Cerebellar nuclear complex (tissue), 1 donor: ENCODE data around the gene HAP1.
"Not testable (repeated sequence)": the region's sequence is repeated elsewhere in the genome, so short reads cannot be mapped to it uniquely, and the experiment has no call there.

Experiments used
- DNase-seq, 2 experiments: peaks; one replicate each; lab custom pipeline; 2025; lab: John Stamatoyannopoulos, UW

The HAP1 gene

DNA sequence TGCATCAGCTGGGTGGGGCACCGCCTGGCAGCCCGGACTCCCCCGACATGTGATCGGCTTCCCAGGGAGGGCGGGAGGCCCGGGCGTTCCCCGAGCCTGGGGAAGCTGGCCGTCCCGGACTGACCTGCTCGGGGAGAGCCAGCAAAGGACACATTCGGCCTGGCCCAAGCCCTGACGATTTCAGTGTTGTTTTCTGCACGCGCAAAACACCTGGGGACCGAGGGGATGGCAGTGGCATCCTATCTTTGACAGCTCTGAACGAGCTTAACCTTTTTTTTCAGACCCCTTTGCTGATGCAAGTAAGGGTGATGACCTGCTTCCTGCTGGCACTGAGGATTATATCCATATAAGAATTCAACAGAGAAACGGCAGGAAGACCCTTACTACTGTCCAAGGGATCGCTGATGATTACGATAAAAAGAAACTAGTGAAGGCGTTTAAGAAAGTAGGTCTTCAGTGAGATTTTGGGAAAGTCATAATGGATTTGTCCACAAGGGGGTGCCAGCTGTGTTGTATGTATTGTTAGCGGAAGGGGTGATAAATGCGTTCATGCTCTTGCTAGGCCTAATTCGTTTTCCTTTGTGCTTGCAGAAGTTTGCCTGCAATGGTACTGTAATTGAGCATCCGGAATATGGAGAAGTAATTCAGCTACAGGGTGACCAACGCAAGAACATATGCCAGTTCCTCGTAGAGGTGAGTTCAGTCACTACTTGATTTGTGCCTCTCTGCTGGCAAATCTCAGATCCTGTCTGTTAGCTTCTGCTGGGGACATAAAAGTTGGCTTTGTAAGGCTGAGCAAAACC is 44.7 kb downstream of the HAP1 start:
- no peak for DNase-seq

GRCh38 chr17:41688641-41689496 is 45.6 kb downstream of the HAP1 start, which contains the start of gene EIF1:
TSS of gene EIF1 (plus strand) at chr17:41688885. CDS start at chr17:41689039, 154 bp downstream.
- peak; percentile 97 to 99 for DNase-seq

GRCh38 chr17:41687828-41688640 is 46.4 kb downstream of the HAP1 start:
- peak in 1 of 2 experiments; percentile 53 for DNase-seq

DNA sequence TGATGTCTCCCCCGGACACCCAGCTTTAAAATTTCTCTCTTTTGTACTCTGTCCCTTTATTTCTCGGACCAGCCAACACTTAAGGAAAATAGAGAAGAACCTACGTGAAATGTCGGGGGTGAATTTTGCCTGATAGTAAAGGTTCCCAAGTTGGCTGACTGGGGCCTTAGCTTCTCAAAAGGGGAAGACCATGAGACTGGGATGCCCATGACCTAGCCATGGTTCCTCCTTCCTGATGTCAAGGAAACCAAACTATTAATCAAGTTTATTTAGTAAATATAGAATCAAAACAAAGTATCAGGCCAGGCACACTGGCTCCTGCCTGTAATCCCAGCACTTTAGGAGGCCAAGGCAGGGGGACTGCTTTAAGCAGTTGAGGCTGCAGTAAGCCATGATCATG is 48.2 kb downstream of the HAP1 start:
- DNase-seq, result no peak

DNA sequence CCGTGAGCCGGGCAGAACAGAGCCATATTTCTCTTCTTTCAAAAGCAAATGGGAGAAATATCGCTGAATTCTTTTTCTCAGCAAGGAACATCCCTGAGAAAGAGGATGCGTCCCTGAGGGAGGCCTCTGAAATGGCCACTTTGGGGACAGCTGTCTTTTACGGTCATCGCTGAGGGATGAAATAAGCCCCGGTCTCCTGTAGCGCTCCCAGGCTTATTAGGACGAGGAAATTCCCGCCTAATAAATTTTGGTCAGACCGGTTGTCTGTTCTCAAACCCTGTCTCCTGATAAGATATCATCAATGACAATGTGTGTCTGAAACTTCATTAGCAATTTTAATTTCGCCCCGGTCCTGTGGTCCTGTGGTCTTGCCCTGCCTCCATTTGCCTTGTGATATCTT is 48.7 kb downstream of the HAP1 start:
- not testable (repeated sequence) for DNase-seq

GRCh38 chr17:41684035-41684434 is 50.4 kb downstream of the HAP1 start:
- no peak for DNase-seq

- DNase-seq, result no peak
Measured at GRCh38 chr17:41683441-41684007, 50.9 kb downstream of the HAP1 start.

GRCh38 chr17:41682631-41683030 is 51.8 kb downstream of the HAP1 start:
- no peak for DNase-seq

- DNase-seq, result no peak
Measured at GRCh38 chr17:41681776-41682175, 52.7 kb downstream of the HAP1 start.

GRCh38 chr17:41680426-41681040 is 53.9 kb downstream of the HAP1 start:
- DNase-seq, result peak; percentile 42 to 49

DNA sequence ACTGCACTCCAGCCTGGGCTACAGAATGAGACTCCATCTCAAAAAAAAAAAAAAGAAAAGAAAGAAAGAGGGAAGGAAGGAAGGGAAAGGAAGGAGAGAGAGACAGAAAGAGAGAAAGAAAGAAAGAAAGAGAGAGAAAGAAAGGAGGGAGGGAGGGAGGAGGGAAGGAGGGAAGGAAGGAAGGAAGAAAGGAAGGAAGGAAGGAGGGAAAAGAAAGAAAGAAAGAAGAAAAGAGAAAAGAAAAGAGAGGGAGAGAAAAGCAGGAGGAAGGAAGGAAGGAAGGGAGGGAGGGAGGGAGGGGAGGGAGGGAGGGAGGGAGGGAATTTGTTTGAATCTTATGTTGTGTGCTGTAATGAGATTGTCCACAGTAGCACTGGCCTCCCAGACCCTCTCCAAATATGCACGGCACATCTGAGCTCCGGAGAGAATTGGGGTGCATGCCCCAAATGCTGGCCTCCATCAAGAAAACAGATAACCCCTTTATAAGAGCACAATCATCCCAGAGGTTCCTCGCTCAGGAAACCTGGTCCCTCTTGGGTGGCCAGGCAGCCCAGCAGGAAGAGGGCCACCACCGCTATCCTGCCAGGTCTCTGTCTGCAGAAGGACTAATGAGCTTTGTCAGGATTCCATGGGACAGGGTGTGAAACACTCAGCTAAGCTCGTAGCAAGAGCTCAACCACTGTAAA is 54.6 kb downstream of the HAP1 start:
- DNase-seq, result no peak

- DNase-seq, result no peak
Measured at GRCh38 chr17:41678907-41679739, 55.3 kb downstream of the HAP1 start.

DNA sequence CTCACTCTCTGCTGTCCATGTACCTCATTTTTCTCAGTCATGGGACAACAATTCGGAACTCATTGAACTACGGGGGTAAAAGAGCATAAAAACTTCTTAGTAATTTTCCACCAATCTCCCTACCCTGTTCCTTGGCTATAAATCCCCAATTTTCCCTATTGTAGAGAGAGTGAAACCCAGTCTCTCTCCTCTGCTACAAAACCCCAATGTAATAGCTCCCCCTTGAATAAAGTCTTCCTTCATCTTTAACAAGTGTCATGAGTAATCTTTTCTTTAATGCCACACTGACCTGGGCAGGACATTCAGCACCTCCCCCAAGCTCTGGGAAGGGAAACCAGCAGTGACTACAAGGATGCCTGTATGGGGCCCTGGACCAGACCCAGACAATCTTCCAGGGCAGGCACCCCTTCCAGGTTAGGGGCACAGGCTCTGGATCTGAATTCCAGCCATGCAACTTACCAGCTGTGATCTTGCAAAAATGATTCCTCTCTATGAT is 56.0 kb downstream of the HAP1 start:
- no peak for DNase-seq

DNA sequence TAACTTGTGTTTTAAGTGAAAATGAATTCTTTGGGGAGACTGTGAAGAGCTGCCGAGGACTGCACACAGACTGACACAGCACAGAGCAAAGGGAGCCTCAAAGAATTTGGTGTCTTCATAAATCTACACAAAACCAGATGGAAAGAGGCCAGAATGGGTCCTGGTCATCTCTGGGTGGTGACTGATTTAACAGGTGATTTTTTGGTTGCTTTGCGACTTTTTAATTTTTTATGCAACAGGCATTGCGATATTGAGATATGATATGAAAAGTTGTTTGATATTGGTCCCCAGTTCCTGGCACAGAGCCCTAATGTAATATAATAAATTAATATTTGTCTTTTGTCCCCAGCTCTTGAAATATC is 58.4 kb downstream of the HAP1 start:
- DNase-seq, result no peak

DNA sequence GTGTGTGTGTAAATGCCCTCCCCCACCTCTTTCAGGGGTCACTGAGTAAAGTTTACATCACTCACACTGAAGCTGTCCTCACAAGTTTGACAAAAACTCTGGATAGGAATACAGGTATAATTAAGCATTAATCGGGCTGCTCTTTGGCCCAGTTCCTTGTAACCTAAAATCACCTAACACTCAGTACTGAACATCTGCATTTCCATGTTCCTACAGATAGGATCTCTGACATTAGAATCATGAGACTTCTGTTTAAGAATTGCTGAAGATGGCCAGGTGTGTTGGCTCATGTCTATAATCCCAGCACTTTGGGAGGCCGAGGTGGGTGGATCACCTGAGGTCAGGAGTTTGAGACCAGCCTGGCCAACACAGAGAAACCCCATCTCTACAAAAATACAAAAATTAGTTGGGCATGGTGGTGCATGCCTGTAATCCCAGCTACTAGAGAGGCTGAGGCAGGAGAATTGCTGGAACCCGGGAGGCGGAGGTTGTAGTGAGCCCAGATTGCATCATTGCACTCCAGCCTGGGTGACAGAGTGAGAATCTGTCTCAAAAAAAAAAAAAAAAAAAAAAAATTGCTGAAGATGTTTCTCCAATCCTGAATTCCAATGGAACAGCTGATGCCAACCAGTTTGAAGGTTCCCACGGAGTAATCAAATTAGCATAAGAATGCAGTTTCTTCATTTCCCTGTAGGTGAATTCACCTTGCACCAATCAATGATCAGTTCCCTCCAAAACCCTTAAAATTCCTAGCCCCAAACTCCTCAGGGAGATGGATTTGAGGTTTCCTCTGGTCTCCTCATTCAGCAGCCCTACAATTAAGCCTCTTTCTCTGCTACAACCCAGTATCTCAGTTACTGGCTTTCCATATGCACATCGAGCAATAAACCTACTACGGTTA is 59.0 kb downstream of the HAP1 start:
- not testable (repeated sequence) for DNase-seq
